DOHH2 (cell line): ENCODE measurements around the gene PDHX.

Source experiments
- H3F3A ChIP-seq: fragments of 200-600 bp; sonication (generic), shearing (Covaris generic); 2 replicates; pipeline ENCODE4 v1.6.0; 2016; ENCODE audit warnings: antibody characterized with exemption, mild to moderate bottlenecking; ENCODE audit not compliant: control insufficient read depth, insufficient read depth
- H3K27ac ChIP-seq: fragments of 200-600 bp; sonication (generic); 2 replicates; pipeline ENCODE4 v1.5.1; 2014; ENCODE audit warnings: low read depth, mild to moderate bottlenecking, low read length, moderate library complexity
- H3K27me3 ChIP-seq: fragments of 200-600 bp; sonication (generic); 2 replicates; pipeline ENCODE4 v1.6.1; 2014; ENCODE audit warnings: mild to moderate bottlenecking, low read length, mixed read lengths; ENCODE audit not compliant: control insufficient read depth
- H3K36me3 ChIP-seq: fragments of 200-600 bp; sonication (generic); 2 replicates; pipeline ENCODE4 v1.6.1; 2014; ENCODE audit warnings: mild to moderate bottlenecking, low read length, moderate library complexity, mixed read lengths; ENCODE audit not compliant: control insufficient read depth
- H3K4me1 ChIP-seq: fragments of 200-600 bp; sonication (generic); 2 replicates; pipeline ENCODE4 v1.6.1; 2014; ENCODE audit warnings: mild to moderate bottlenecking, low read length, mixed read lengths; ENCODE audit not compliant: control insufficient read depth
- H3K4me2 ChIP-seq: fragments of 200-600 bp; sonication (generic); 2 replicates; pipeline ENCODE4 v1.6.0; 2014; ENCODE audit warnings: mild to moderate bottlenecking, low read length, moderate library complexity
- H3K4me3 ChIP-seq: fragments of 200-600 bp; sonication (generic); 2 replicates; pipeline ENCODE4 v1.5.1; 2014; ENCODE audit warnings: mild to moderate bottlenecking, low read length, mixed read lengths
- H3K79me2 ChIP-seq: fragments of 200-600 bp; sonication (generic); 2 replicates; pipeline ENCODE4 v1.6.1; 2014; ENCODE audit warnings: mild to moderate bottlenecking, low read length, mixed read lengths; ENCODE audit not compliant: control insufficient read depth
- H3K9me2 ChIP-seq: fragments of 200-600 bp; sonication (generic); replicated peaks from 2 replicates; pipeline ENCODE4 v1.6.1; 2014; ENCODE audit warnings: mild to moderate bottlenecking, low read length, mixed read lengths; ENCODE audit not compliant: control insufficient read depth
- H3K9me3 ChIP-seq: fragments of 200-600 bp; sonication (generic); 2 replicates; pipeline ENCODE4 v1.6.1; 2014; ENCODE audit warnings: antibody characterized with exemption, low read length, mixed read lengths; ENCODE audit not compliant: control insufficient read depth, insufficient read depth
- H4K20me1 ChIP-seq: fragments of 200-600 bp; sonication (generic); 2 replicates; pipeline ENCODE4 v1.6.0; 2014; ENCODE audit warnings: low read depth, mild to moderate bottlenecking, antibody characterized with exemption, low read length, moderate library complexity; ENCODE audit not compliant: control insufficient read depth, insufficient read depth
- CTCF ChIP-seq: fragments of 200-600 bp; sonication (generic); IDR thresholded peaks from one replicate; pipeline ENCODE4 v1.5.1; 2014; ENCODE audit warnings: antibody characterized with exemption, mild to moderate bottlenecking, low read depth, low read length; ENCODE audit not compliant: poor library complexity, severe bottlenecking
- EZH2phosphoT487 ChIP-seq: fragments of 200-600 bp; sonication (generic); IDR thresholded peaks from 2 replicates; pipeline ENCODE4 v1.6.1; 2017; ENCODE audit warnings: borderline replicate concordance, mild to moderate bottlenecking, antibody characterized with exemption, low read length, moderate library complexity, mixed read lengths

PDHX gene

GRCh38 chr11:34905666-34906065 lies 10.8 kb upstream of the PDHX start:
- Histone ChIP-seq H3K9me3 (peaks cover 20% of the 10 kb centered on the region; the same call in 1 of the 2 replicates), H4K20me1 (no peaks in the 10 kb centered on the region), H3K27ac (no peak overlapping the region), H3K36me3 (peaks cover 53% of the 10 kb centered on the region), H3K27me3 (no peaks in the 10 kb centered on the region), H3K4me1 (peaks cover 9% of the 10 kb centered on the region), H3K9me2 (no peaks in the 10 kb centered on the region), H3F3A (no peaks in the 10 kb centered on the region), H3K79me2 (peaks cover 83% of the 10 kb centered on the region), H3K4me3 (no peak overlapping the region), H3K4me2 (no peak overlapping the region)
- TF ChIP-seq EZH2phosphoT487 (no peak), CTCF (no peak)

GRCh38 chr11:34907934-34908593 lies 8.4 kb upstream of the PDHX start:
- Histone ChIP-seq H3K36me3 (peaks cover 38% of the 10 kb centered on the region), H3K9me3 (peaks cover 3% of the 10 kb centered on the region; the same call in 1 of the 2 replicates), H3K27ac (no peak overlapping the region), H4K20me1 (no peaks in the 10 kb centered on the region), H3K4me3 (no peak overlapping the region), H3K4me1 (peaks cover 9% of the 10 kb centered on the region), H3F3A (no peaks in the 10 kb centered on the region), H3K4me2 (no peak overlapping the region), H3K27me3 (no peaks in the 10 kb centered on the region), H3K9me2 (no peaks in the 10 kb centered on the region), H3K79me2 (peaks cover 72% of the 10 kb centered on the region)
- no peak for TF ChIP-seq EZH2phosphoT487

GRCh38 chr11:34909415-34909814 lies 7.0 kb upstream of the PDHX start:
- Histone ChIP-seq H3K27ac (no peak overlapping the region), H3K4me1 (peaks cover 7% of the 10 kb centered on the region)

More at GRCh38 chr11:34909415-34909814, 7.0 kb upstream of the PDHX start:
- Histone ChIP-seq H3K9me3 (peaks cover 5% of the 10 kb centered on the region; the same call in 1 of the 2 replicates), H3K4me3 (no peak overlapping the region), H3K79me2 (peaks cover 75% of the 10 kb centered on the region), H4K20me1 (no peaks in the 10 kb centered on the region), H3K36me3 (peaks cover 48% of the 10 kb centered on the region), H3K27me3 (no peaks in the 10 kb centered on the region), H3F3A (no peaks in the 10 kb centered on the region), H3K4me2 (no peak overlapping the region), H3K9me2 (no peaks in the 10 kb centered on the region)
- TF ChIP-seq EZH2phosphoT487 (no peak), CTCF (no peak)
